ENCODE measurements around the gene ZG16. TPM values are rescaled to one million over a fixed set of nuclear protein-coding genes. Genes with fewer than 3 reads are reported as not detected.

ZG16 gene
- total and polyA plus RNA-seq, 4 donors, result 0.19 to 2.8 (median 1.7) TPM

- no peaks in the 10 kb centered on the region for H3K9me3 ChIP-seq (ENCODE audit: control insufficient read depth in 4 of 4, low read length in 3 of 4)
- H3K4me3 ChIP-seq (ENCODE audit: low read depth in 1 of 3, low read length in 3 of 3), result no peak overlapping the region
- H3K9ac ChIP-seq (ENCODE audit: low read depth in 1 of 2, low read length in 2 of 2), result no peak overlapping the region
- peak overlapping the region; percentile 85 to 88 for H3K27ac ChIP-seq (ENCODE audit: low read depth in 1 of 2, low read length in 2 of 2)
- TF ChIP-seq FOXA1 (IDR thresholded peaks at IDR 0.05) (no peak), JUND (IDR thresholded peaks at IDR 0.05) (no peak), CTCF (IDR thresholded peaks at IDR 0.05; ENCODE audit: low read depth, low read length, missing input control) (no peak), REST (IDR thresholded peaks at IDR 0.05) (no peak), HNF4G (IDR thresholded peaks at IDR 0.05) (no peak), NR2F2 (IDR thresholded peaks at IDR 0.05) (no peak), RAD21 (IDR thresholded peaks at IDR 0.05) (no peak), GABPA (IDR thresholded peaks at IDR 0.05 in 1 of 2, conservative IDR thresholded peaks at IDR 0.05 in 1 of 2) (no peak), EGR1 (IDR thresholded peaks at IDR 0.05; ENCODE audit: low read depth in 2 of 2) (no peak), SP1 (IDR thresholded peaks at IDR 0.05) (no peak), ZBTB33 (IDR thresholded peaks at IDR 0.05) (no peak), YY1 (IDR thresholded peaks at IDR 0.05) (no peak), ATF3 (IDR thresholded peaks at IDR 0.05) (no peak), HNF4A (conservative IDR thresholded peaks at IDR 0.05) (no peak), RXRA (IDR thresholded peaks at IDR 0.05) (no peak), MAX (IDR thresholded peaks at IDR 0.05) (no peak)
- no peak for DNase-seq (ENCODE audit: low spot score)
- 43% methylated on average over 9 of the region's 9 CpGs for WGBS
- no peaks in the 10 kb centered on the region for H3K27me3 ChIP-seq (ENCODE audit: control insufficient read depth in 4 of 4, insufficient read depth in 4 of 4, low read length in 3 of 4)
- H3K4me1 ChIP-seq (ENCODE audit: control insufficient read depth in 4 of 4, insufficient read depth in 4 of 4, low read length in 3 of 4), result peaks cover 18 to 55% (median 33%) of the 10 kb centered on the region in 4 donors
- H3K36me3 ChIP-seq (ENCODE audit: control insufficient read depth in 4 of 4, insufficient read depth in 3 of 4, low read depth in 1 of 4, low read length in 3 of 4), result peaks cover 2 to 10% (median 4%) of the 10 kb centered on the region in 4 donors
These were observed 32.7 kb downstream of the ZG16 start for GRCh38 chr16:29810699-29811169.

Measured in liver (tissue), 9 donors.